A172 (cell line): ENCODE results near the gene RFX8. TPM values are rescaled to one million over a fixed set of nuclear protein-coding genes. Genes with fewer than 3 reads are reported as not detected.

Source experiments
- DNase-seq: peaks from one replicate; pipeline ENCODE4 v3.0.0-alpha.2; 2015; ENCODE audit warnings: low spot score
- total RNA-seq: library from RNA; depleted of rRNA; stranded (reverse); fragments of >200 nt; shearing (Covaris generic); gene quantifications from 2 replicates; pipeline ENCODE4 v1.2.3, GENCODE V29; 2014

Gene RFX8
- total RNA-seq, 1 experiment from 2014 or later: not detected

DNA sequence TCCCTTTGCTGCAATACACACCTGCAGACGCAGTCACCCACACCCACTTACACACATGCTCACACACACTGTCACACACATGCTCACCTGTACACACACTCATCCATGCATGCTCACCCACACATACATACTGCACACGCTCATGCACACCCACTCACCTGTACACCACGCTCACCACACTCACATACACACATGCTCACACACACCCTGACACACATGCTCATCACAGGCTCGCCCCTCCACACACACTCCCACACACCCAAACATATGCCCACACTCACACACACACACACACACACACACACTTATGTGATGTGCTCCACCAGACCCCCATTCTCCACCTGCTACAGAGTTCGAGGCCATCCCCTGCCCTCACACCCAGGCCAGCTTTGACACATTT, 64.8 kb downstream of the RFX8 start:
- DNase-seq: no peak

DNA sequence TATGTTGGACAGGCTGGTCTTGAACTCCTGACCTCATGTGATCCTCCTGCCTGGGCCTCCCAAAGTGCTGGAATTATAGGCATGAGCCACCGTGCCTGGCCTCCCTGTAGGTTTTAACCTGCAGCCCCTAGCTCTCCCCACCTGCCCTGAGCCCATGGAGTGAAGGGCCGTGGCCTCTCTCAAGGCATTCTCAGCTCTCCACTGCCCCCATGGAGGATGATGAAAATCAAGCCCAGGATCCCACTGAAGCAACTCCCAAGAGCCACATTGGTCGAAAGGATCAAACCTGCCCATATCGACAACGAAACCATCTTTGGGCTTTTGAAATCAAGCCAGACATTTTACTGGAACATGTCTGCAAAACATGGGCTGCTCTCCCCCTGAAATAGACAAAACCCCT, 65.2 kb downstream of the RFX8 start:
- DNase-seq: no peak

DNA sequence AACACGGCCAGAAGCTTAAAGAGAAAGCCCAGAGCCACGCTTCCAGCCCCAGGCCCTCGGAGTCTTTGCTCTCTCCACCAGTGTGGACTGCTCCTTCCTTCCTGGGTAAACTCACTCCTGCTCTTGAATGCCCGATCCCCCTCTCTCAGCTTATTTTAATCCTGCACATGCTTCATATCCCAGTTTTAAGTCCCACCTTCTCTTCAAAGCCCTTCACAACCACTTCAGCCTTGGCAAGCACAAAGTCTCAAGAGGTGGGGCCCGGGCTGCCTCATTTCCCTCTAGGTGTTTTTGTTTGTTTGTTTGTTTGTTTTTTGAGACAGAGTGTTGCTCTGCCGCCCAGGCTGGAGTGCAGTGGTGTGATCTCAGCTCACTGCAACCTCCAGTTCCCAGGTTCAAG, 66.0 kb downstream of the RFX8 start:
- DNase-seq: no peak

DNA sequence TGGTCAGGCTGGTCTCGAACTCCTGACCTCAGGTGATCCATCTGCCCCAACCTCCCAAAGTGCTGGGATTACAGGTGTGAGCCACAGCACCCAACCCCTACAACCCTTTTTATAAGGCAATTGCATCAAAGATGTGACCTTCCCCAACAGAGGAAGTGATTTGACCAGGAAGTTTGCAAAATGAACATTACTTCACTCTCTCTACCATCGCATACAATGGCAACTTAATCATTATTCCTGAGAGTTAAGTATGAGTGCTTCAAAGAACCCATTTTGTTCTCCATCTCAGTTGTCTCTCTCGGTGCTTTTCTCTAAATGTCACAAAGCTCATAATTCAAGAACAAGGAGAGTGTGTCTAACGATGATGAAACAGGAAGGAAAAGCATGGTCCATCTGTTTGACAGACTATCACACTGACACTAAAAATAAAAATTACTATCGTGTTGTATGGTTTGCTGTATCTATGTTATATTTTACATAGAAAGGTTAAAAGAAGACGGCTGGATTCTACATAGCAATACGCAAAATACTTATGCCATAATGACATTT, 69.5 kb downstream of the RFX8 start:
- DNase-seq: no peak

DNA sequence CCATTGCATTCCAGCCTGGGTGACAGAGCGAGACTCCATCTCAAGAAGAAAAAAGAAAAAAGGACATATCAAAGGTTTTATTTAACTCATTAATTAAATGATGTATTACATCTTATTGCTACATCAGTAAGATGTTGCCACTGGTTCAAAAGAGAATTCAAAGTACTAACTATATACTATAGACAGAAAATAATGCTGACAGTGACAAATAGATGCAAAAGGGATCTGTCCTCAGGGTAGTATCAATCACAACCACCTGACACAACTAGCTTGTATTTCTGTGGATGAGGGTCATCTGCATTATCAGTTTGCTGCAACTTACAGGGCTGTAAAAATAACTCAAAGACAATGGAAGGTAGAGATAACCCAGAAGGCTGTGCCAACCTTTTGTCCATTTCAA, 71.2 kb downstream of the RFX8 start:
- no peak for DNase-seq

DNA sequence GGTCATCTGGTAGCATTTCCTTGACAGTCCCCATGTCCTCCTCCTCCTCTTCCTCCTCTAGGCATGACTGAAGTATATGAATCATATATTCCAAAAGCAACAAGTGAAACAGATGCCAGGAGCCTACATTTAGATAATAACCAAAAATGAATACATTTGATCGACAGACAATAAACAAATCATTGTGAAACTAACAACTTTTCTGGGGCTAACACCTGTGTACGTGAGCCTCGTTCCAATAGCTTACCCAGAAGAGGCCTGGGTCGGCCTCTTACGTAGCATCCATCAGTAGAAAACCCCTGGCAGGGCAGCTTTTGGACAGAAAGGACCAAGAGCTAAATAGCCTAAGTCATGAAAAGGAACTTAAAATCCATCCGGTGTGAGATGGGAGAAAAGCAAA, 72.3 kb downstream of the RFX8 start:
- no peak for DNase-seq

DNA sequence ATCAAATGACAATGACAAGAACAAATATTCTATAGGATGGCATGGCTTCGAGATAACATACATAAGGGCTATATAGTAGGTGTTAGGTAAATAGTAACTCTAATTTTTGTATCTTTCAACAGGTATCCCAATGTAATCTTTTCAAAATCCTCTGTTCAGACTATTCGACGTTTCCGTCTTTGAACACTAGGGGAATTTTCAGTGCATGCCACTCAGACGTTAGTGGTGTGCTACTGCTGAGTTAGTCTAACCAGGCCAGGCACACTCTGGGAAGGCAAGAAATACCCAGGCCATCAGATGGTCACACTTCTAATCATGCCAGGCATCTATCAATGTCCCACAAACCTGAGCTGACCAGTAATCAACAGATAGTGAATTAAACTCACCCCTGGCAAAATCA, 73.0 kb downstream of the RFX8 start:
- DNase-seq: no peak

DNA sequence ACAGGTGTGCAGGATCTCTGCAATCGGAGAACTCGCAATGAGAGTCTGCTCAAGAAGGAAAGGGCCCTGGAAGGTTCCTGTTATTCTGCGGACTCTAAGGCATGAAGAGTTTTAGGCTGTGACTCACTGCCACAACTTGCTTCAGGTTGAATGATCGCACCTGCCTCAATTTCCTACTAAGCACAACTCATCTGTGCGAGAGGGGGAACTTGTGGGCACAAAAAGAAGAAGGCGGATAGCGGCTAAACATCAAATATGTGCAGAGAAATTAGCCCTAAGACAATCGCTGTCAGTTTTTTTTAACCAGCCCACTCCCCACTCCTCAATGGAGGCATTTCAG, 73.6 kb downstream of the RFX8 start:
- DNase-seq: no peak

DNA sequence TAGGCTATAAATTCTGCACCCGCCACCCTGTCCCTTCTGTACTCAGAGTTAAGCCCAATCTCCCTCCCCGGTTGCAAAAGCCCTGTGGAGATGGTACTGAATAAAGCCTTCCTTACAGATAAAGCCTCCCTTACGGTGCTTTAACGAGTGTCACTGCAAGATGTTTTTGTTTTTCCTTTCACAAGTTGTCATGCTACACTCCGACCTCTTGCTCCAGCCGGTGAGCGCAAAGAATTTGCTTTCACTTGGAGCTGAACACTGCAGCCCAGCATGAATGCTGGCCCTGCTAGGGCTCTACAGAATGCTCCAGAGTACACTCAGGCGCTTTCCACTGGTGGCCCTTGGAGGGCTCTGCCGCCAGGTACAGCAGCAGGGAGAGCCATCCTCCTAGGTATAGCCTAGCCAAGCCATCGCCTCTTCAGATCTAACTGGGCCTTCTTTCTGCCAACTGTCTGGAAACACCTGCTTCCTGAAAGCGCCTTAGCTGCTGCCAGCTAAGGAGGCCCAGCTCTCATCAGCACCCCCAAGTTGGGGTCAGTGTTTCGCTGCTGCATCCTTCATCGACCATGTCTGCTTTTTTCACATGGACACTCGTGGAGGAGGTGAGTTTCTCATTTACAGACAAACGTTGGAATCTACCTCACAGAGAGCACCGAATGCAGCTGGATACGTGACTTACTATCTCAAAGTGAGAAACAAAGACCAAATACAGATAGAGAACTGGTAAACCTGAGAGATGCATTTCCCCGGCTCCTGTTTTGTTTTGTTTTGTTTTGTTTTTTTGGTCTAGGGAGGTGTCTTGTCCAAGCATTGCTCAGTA, 74.2 kb downstream of the RFX8 start:
- no peak for DNase-seq

DNA sequence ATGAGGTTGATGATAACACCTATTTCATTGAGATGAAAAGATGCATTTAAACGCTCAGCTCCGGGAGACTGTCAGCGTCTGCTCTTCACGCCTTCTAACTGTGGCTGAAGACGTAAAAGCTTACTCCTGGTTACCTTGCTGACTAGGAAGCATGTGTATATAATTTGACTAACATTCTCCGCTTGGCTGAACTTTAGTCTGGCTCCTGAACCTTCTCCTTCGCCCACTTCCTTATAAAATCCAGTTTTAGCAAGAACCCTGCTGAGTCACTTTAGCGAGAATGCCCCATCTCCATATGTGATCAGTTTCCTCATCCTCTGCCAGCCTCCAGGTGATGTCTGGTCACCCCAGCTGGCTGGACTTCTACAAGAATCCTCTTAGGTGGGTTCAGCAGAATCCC, 74.9 kb downstream of the RFX8 start:
- peak; percentile 23 for DNase-seq

DNA sequence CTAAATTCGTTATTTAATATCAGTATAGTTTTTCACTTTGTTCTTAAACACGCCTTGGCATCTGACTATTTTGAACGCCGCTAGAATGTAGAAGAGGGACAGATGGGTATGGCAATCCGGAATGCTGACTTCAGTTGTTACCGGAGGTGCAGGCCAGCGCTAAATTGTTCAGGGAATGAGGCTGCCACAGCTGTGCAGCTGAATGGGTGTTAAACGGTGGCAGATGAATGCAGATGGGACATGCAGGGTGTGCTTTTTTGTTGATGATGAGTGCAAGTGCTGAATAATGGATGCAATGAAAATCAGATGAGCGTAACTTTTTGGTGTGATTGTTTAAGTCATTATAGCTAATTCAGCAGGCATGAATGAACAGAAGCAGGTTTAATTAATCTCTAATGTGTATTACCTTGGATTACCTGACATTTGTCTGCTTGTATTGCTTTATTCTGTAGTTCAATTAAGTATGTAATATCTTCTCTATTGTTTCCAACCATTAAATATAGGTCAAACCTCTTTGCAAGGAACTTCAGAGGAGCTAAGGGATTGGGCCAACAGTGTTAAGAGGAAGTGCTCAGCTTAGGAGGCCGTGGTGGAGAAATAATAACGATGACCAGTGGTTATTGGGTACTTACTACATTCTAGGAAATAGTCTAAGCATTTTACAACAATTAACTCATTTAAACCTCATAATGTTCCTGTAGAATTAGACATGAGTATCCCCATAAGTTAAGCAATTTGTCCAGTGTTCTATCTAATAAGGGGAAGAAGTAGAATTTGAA, 75.7 kb downstream of the RFX8 start:
- DNase-seq: no peak

DNA sequence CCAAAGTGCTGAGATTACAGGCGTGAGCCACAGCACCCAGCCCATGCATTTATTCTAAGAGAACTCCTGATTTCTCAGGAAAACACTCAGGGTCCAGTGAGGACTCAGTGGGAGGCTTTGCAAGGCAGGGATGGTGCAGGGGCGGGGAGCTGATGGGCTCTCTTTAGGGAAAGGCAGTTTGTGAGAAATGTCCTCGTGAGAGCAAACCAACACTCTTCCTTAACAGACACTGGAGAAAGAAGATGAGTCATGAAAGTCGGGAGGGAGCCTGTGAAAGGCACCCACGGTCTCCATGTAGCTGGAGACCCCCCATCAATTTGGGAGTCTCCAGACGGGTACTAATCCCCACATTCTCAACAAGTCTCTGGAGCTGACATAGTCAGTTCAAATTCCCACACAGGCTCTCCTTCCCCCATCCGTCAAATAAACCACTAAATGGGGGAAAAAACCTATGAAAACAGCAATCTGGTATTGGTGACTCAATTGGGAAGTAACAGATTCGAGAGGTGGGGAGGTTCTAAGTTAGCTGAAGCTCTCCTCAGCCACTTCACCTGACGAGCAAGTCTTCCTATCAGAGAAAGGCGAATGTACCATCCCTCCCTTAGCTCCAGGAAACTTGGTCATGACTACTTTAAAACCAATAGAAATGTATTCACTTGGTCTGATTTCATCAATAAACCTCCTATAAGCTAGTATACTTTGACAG, 76.6 kb downstream of the RFX8 start:
- peak; percentile 18 for DNase-seq

DNA sequence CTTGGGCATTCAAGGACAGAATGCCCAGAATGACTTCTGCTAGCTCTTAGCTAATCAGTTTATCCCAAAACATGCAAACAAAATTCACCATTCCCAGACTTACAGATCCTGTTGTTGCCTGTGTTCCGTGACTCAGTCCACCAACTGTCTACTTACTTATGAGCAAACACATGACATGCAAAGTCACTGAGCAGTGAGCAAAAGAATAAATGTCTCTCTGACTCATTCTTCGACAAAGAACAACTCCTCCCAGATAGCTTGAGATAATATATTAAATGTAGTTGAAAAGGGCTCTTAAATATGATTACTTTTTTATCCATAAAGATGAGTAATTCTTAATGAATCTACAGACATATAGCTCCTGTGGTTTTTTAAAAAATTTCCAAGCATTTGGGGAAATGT, 78.6 kb downstream of the RFX8 start:
- peak; percentile 87 for DNase-seq

DNA sequence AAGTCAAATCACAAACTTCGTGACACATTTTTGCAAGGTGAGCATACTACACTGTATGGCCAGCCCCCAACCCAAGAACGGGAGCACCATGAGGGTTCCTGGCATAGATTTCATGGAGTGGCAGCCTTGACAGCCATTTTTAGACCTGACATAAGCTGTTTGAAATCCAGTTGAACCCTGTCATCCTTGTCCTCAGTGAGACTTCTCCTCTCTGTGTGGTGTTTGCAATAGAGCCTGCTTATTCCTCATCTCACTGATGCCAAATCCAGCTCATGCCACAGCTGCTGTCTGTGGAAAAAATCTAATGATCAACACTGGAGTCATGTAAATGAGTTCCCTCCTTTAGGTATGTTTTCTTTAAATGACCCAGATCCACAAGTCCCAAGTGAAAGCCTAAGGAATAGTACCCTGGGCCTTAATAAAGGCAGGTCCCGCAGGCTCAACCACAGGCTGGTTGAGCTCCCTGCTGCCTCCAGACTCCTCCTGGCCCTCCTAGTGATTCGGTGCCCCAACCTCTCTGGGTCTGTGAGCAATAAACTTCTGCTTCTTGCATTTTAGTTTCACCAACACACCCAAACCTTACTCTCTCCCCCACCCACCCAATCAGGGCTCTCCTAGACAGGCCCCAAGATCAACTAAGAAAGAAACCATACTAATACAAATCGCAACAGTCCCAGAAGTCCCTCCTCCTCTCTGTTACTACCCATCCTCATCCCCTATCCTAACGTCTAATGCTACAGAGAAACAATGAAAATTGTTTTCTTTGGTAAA, 79.2 kb downstream of the RFX8 start:
- no peak for DNase-seq

DNA sequence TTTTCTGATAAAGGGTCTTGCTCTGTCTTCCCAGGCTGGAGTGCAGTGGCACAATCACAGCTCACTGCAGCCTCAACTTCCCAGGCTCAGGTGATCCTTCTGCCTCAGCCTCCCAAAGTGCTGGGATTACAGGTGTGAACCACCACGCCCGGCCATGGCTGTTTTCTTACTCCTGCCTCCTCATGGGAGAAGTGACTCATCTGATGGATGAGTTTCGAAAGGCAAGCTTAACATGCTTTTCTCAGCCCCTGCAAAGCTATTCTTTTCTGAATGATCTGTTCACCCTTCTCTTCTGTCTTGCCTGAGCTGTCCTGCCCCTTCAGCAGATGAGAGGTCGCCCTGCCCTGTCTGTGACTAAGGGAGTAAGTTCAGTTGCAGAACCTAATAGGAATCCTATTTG, 86.7 kb downstream of the RFX8 start:
- DNase-seq: peak; percentile 56

DNA sequence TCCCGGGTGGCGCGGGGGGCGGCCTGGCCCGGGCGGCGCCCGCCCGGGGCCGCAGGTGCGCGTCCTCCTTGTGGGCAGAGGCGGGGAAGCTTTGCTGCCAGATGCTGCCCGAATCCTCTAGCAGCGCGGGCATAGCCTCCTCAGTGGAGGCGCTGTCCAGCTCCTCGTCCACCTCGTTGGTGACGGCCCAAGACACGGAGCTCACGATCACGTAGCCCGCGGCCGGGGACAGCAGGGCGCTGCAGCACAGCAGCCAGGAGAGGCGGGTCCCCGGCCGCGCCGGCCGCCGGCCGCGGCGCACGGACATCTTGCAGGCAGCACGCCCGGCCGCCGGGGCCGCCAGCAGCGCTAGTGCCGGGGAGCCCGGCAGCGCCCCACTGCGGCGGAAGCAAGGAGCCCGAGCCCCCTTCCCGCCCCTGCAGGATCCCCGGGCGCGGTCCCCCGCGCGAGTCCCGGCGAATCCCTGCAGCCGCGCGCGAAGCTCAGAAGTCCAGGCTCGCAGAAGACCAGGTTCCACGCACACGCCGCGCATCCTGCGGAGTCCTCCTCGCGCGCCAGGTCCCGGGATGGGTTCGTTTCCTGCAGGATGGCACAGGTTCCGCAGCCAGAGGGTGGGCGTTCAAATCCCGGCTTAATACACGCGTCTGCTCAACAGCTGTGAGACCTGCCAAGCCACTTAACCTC, 87.6 kb downstream of the RFX8 start, which contains the start of gene CREG2:
Gene CREG2, minus strand, starts transcription at position 353 of the 684 bp plus-strand sequence. Its CDS starts 46 bp downstream, at position 307.
- DNase-seq: peak; percentile 41

DNA sequence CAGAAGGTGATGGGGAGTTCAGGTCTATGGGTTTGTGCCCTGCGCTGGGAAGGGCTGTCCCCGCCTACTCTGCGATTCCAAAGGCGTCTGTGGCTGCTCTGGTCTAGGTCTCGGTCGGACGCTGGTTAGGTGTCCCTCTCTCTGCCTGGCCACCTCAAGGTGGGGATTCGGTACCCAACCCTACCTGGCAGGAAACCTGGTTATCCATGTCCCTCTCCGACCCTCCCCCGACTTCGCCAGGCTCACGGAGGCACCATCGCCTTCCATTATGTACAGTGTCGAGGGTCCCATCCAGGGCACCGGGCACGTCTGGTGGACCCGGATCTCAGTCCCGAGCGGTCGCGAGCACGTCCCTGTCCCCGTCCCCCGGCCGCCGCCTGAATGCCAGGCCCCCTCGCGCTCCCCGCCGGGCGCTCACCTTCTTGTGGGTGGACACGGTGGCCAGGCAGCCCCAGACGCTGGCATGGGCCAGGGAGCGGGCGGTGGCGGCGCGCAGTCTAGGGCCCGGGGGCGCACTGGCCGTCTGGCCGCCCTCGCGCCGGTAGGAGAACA, 88.2 kb downstream of the RFX8 start:
- no peak for DNase-seq

DNA sequence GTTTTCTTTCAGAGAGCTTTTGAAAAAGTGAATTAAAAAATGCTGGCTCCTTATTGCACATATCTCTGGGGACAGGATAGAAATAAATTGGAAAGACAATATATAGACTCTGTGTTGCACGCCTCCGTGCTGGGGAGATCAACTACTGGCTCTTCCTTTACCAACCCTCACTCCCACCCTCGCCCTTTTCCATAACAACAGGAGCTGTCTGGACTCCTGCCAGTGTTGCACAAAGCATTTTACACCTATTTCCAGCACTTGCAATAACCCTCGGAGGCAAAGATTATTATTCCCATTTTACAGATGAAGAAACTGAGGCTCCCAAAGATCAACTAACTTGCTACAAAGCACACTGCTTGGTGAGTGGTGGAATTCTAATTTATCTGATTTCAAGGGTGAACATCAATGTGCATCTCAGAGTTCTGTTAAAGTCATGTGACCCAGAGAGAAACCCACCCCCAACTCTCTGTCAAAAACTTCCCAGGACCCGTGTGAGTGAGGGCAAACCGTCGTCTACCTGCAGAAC, 91.8 kb downstream of the RFX8 start:
- no peak for DNase-seq

DNA sequence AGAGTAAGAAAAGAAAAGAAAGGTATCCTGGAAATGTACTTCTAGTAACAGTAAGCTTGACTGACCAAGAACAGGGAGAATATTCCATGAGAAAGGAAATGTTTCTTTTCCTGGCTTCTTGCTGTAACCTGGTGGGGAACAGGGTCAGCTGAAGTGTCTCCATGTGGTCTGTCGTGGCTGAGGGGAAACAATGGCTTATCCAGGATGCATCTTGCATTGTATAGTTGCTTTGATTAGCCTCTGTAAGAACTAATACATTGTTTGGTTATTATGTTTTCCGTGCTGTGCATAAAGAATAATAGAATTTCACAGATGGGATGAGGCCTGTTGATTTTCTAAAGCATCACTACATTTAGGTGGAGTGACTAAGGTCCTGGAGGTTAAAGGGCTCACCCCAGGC, 92.5 kb downstream of the RFX8 start:
- DNase-seq: no peak

DNA sequence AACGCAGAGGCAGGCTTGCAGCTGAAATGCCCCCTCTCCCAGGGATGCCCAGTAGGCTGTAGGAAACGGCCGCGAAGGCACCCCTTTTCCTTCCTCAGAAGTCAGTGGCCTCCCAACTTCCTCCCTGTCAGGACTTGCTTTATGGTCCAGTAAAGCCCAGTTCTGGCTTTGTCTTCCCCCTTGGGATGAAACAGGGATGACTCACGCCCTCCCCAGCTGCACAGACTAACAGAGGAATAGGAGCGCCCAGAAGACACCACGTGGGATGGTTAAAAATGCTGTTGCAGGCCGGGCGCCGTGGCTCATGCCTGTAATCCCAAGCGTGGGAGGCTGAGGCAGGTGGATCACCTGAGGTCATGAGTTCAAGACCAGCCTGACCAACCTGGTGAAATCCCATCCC, 94.5 kb downstream of the RFX8 start:
- peak; percentile 96 for DNase-seq
